GM18526 (cell line): Measurements from ENCODE around the gene PCK2.

Experiments
- POLR2A ChIP-seq: IDR thresholded peaks from 3 replicates; pipeline ENCODE4 v1.6.1; 2011; ENCODE audit not compliant: insufficient read length; ENCODE audit errors: extremely low read depth

PCK2 gene

GRCh38 chr14:24058951-24059475, 35.1 kb upstream of the PCK2 start:
- no peak for TF ChIP-seq POLR2A

- no peak for TF ChIP-seq POLR2A
Measured at GRCh38 chr14:24059841-24060388, 34.2 kb upstream of the PCK2 start.

GRCh38 chr14:24060443-24060842, 33.7 kb upstream of the PCK2 start:
- TF ChIP-seq POLR2A: no peak

GRCh38 chr14:24060984-24061913, 32.9 kb upstream of the PCK2 start:
- TF ChIP-seq POLR2A: no peak

GRCh38 chr14:24062216-24062980, 31.7 kb upstream of the PCK2 start:
- TF ChIP-seq POLR2A: no peak

- no peak for TF ChIP-seq POLR2A
Measured at GRCh38 chr14:24063263-24063836, 30.8 kb upstream of the PCK2 start.

GRCh38 chr14:24064091-24064795, 29.9 kb upstream of the PCK2 start:
- no peak for TF ChIP-seq POLR2A

- TF ChIP-seq POLR2A: no peak
Measured at GRCh38 chr14:24064856-24065255, 29.3 kb upstream of the PCK2 start.

GRCh38 chr14:24065408-24065807, 28.7 kb upstream of the PCK2 start:
- TF ChIP-seq POLR2A: no peak

- no peak for TF ChIP-seq POLR2A
Measured at GRCh38 chr14:24066496-24067132, 27.5 kb upstream of the PCK2 start.

- TF ChIP-seq POLR2A: no peak
Measured at GRCh38 chr14:24067133-24068082, 26.7 kb upstream of the PCK2 start.

- no peak for TF ChIP-seq POLR2A
Measured at GRCh38 chr14:24068711-24069410, 25.2 kb upstream of the PCK2 start.

- TF ChIP-seq POLR2A: no peak
Measured at GRCh38 chr14:24069411-24069735, 24.7 kb upstream of the PCK2 start.
